T1000 (cell line): ENCODE data around the gene DAW1.
"Not testable (repeated sequence)": the region's sequence is repeated elsewhere in the genome, so short reads cannot be mapped to it uniquely, and the experiment has no call there.

Experiments used
- DNase-seq: peaks from one replicate; lab custom pipeline; 2025; ENCODE audit warnings: mixed read lengths; lab: John Stamatoyannopoulos, UW

Gene DAW1

GRCh38 chr2:227914362-227914761 lies 42.9 kb downstream of the DAW1 start:
- no peak for DNase-seq

GRCh38 chr2:227921648-227922047 lies 50.2 kb downstream of the DAW1 start:
- DNase-seq: no peak

- DNase-seq: no peak
Observed at GRCh38 chr2:227932001-227932400, 60.6 kb downstream of the DAW1 start.

GRCh38 chr2:227932403-227932802 lies 61.0 kb downstream of the DAW1 start:
- DNase-seq: no peak

DNA sequence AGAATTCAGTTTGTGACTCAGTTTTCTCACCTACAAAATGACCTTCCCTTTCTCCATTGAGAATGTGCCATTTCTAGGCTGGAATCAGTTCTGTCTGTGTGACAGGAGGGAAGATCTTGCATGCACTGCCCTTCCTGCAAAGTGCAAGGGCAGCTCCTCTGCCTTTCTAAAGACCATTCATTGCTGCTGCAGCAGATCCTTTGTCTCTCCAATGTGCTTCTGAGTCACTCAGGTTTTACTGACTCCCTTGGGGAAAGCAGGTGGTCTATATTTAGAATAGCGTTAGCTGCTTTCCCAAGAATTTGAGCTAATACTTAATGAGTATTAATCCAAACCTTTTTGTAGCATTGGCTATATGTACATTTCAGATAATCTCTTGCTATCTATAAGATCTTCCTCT lies 62.5 kb downstream of the DAW1 start:
- no peak for DNase-seq

DNA sequence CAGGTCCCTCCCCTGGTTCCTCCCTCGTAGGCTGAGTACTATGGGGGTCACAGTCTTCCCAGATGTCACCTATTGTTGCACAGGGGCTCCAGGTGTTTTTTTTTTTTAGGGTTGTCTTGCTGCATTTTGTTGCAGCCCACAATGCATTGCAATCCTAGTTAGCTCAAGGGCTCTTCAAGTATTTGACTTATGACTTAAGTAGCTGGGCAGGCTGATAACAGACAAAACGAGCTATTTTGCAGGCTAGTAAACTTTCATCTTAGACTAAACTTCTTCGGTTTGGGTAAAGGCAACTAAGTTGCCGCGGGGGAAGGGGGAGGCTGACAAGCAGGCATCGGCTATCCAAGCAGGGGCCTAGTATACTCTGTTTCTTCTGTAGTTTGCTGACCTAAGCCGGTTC lies 64.8 kb downstream of the DAW1 start:
- not testable (repeated sequence) for DNase-seq

GRCh38 chr2:227939271-227940027 lies 68.0 kb downstream of the DAW1 start:
- no peak for DNase-seq

DNA sequence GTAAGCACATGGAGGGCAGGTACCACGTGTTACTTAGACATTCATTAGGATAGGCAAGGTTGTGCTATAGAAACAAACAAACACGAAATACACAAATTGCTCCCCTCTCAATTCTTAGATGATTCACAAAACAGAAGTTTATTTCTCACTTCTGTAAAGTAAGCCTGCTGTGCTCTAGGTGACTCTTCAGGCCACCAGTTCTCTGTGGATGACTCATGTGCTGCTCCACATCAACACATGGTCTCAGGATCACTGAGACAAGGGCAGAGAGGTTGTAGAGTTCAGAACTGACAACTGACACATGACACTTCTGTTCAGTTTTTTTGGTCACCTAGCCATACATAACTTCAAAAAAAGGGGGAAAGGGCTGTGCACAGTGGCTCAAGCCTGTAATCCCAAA lies 70.6 kb downstream of the DAW1 start:
- DNase-seq: no peak

DNA sequence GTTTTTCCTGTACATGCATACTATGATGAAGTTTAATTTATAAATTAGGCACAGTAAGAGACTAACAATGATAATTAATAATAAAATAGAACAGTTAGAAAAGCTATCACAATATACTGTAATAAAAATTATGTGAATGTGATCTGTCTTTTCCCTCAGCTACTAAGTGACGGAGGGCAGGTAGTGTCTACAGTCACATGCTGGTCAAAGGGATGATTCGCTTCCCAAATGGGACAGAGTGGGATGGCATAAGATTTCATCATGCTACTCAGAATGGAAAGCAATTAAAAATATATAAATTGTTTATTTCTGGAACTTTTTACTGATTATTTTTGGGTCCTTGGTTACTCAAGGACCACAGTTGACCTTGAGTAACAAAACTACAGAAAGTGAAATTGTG lies 71.5 kb downstream of the DAW1 start:
- DNase-seq: no peak

DNA sequence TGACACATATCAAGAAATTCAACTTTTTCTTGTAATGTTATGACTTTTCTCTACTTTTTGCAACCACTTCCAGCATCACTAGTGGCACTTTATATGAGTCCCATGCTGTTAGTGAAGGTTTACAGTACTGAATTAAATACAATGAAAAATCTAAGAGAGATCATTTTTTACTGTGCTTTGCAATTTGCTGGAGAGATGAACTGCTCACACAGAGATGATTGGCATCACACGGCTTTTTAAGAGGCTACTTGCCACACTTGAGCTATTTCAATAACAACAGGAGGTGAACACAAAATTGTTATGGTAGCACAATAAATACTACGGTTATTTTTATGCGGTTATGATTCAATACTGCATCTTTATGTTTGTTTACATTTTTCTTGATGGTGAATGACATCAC lies 88.9 kb downstream of the DAW1 start:
- DNase-seq: no peak

DNA sequence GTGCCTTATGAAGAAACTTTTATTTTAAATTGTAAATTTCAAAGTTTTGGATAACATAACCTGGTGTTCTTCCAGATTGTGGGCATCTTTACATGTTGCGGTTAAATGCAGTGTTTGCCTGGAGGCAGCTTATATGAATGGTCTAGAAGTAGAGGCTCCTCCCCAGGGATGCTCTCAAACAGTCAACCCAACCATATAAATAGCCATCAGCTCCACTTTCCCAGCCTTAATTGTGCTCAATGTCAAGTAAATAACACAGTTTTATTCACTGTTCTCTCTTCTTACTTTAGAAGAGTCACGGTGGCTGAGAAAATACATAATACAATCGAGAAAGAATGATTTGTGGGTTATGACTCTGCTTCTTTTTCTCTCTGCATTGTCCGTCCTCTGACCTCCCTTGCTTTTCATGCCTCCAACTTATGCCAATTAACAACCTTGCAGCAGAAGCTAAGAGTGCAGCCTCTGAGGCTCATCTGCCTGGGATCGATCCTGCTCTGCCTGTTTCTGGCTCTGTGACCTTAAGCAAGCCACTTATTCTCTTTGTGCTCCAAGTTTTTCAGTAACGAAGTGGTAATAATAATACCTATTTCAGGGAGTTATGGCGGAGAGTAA lies 100.3 kb downstream of the DAW1 start:
- no peak for DNase-seq

GRCh38 chr2:227973241-227973640 lies 101.8 kb downstream of the DAW1 start:
- no peak for DNase-seq
